OCI-LY1 (cell line): ENCODE measurements around the gene HENMT1.

ENCODE experiments used
- EZH2 ChIP-seq: fragments of 200-600 bp; sonication (generic), shearing (Covaris generic); IDR thresholded peaks from 2 replicates; pipeline ENCODE4 v1.8.0; 2017; ENCODE audit warnings: borderline replicate concordance, mixed run types, mild to moderate bottlenecking, antibody characterized with exemption, low read length, moderate library complexity, mixed read lengths
- TF ChIP-seq, protein P1 (sequence below): fragments of 200-600 bp; sonication (generic), shearing (Covaris generic); IDR thresholded peaks from 2 replicates; pipeline ENCODE4 v1.5.1; 2017; ENCODE audit warnings: mild to moderate bottlenecking, antibody characterized with exemption, low read length, moderate library complexity, mixed read lengths

DNA sequence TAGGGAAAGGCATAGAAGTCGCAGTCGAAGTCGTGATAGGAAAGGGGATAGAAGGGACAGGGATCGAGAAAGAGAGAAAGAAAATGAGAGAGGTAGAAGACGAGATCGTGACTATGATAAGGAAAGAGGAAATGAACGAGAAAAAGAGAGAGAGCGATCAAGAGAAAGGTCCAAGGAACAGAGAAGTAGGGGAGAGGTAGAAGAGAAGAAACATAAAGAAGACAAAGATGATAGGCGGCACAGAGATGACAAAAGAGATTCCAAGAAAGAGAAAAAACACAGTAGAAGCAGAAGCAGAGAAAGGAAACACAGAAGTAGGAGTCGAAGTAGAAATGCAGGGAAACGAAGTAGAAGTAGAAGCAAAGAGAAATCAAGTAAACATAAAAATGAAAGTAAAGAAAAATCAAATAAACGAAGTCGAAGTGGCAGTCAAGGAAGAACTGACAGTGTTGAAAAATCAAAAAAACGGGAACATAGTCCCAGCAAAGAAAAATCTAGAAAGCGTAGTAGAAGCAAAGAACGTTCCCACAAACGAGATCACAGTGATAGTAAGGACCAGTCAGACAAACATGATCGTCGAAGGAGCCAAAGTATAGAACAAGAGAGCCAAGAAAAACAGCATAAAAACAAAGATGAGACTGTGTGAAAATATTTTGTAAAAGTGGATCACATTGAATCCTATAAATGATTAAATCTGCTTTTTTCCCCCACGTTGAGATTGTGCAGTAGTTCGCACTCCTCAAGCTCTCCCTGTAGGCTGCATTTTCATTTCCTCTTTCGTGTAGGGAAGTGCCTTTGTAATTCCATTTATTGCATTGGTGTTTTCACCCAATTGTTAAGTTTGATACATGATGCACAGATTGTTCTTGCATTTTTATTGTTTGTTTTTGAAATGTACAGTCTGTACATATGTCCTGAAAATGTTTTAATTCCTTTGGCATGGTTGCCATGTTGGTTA lies 38.8 kb upstream of the HENMT1 start:
- TF ChIP-seq, protein P1, sequence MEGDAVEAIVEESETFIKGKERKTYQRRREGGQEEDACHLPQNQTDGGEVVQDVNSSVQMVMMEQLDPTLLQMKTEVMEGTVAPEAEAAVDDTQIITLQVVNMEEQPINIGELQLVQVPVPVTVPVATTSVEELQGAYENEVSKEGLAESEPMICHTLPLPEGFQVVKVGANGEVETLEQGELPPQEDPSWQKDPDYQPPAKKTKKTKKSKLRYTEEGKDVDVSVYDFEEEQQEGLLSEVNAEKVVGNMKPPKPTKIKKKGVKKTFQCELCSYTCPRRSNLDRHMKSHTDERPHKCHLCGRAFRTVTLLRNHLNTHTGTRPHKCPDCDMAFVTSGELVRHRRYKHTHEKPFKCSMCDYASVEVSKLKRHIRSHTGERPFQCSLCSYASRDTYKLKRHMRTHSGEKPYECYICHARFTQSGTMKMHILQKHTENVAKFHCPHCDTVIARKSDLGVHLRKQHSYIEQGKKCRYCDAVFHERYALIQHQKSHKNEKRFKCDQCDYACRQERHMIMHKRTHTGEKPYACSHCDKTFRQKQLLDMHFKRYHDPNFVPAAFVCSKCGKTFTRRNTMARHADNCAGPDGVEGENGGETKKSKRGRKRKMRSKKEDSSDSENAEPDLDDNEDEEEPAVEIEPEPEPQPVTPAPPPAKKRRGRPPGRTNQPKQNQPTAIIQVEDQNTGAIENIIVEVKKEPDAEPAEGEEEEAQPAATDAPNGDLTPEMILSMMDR, result no peak
- TF ChIP-seq EZH2, result no peak
